ENCODE measurements around the gene LCE3B. TPM values are rescaled to one million over a fixed set of nuclear protein-coding genes. Genes with fewer than 3 reads are reported as not detected.

The LCE3B gene
- total RNA-seq, 1 donor from 2014 or later: not detected

GRCh38 chr1:152656459-152656858, 42.8 kb downstream of the LCE3B start:
- no peak for TF ChIP-seq CTCF (IDR thresholded peaks at IDR 0.05; ENCODE audit: partially characterized antibody, unreplicated experiment)

GRCh38 chr1:152657677-152658076, 44.1 kb downstream of the LCE3B start:
- Mint-ChIP-seq H3K4me3 (ENCODE audit: unreplicated experiment) (no peak overlapping the region), H3K4me1 (ENCODE audit: low read depth, unreplicated experiment) (no peaks in the 10 kb centered on the region), H3K9me3 (ENCODE audit: unreplicated experiment) (peaks cover 2% of the 10 kb centered on the region), H3K27me3 (ENCODE audit: unreplicated experiment) (peaks cover 3% of the 10 kb centered on the region), H3K36me3 (ENCODE audit: unreplicated experiment) (no peaks in the 10 kb centered on the region), H3K27ac (ENCODE audit: unreplicated experiment) (no peak overlapping the region)
- no peak for TF ChIP-seq CTCF (IDR thresholded peaks at IDR 0.05; ENCODE audit: partially characterized antibody, unreplicated experiment)
- DNase-seq: no peak

More at GRCh38 chr1:152656459-152656858, 42.8 kb downstream of the LCE3B start:
- H3K27me3 Mint-ChIP-seq (ENCODE audit: unreplicated experiment): peaks cover 3% of the 10 kb centered on the region
- no peak for DNase-seq
- H3K27ac Mint-ChIP-seq (ENCODE audit: unreplicated experiment): no peak overlapping the region
- no peaks in the 10 kb centered on the region for H3K4me1 Mint-ChIP-seq (ENCODE audit: low read depth, unreplicated experiment)
- peaks cover 2% of the 10 kb centered on the region for H3K9me3 Mint-ChIP-seq (ENCODE audit: unreplicated experiment)
- no peak overlapping the region for H3K4me3 Mint-ChIP-seq (ENCODE audit: unreplicated experiment)
- no peaks in the 10 kb centered on the region for H3K36me3 Mint-ChIP-seq (ENCODE audit: unreplicated experiment)

GRCh38 chr1:152658649-152659048, 45.0 kb downstream of the LCE3B start:
- peaks cover 2% of the 10 kb centered on the region for H3K9me3 Mint-ChIP-seq (ENCODE audit: unreplicated experiment)

GRCh38 chr1:152663098-152663497, 49.5 kb downstream of the LCE3B start, which contains the start of gene LCE2D:
Gene LCE2D, plus strand, starts transcription at chr1:152663380. Its CDS starts 726 bp downstream, at chr1:152664106.
- Mint-ChIP-seq H3K4me1 (ENCODE audit: low read depth, unreplicated experiment) (no peaks in the 10 kb centered on the region), H3K4me3 (ENCODE audit: unreplicated experiment) (no peak within 1 kb of the TSS), H3K27me3 (ENCODE audit: unreplicated experiment) (peaks cover 8% of the 10 kb centered on the region), H3K9me3 (ENCODE audit: unreplicated experiment) (peaks cover 2% of the 10 kb centered on the region), H3K36me3 (ENCODE audit: unreplicated experiment) (no peaks in the 10 kb centered on the region), H3K27ac (ENCODE audit: unreplicated experiment) (no peak within 1 kb of the TSS)
- TF ChIP-seq CTCF (IDR thresholded peaks at IDR 0.05; ENCODE audit: partially characterized antibody, unreplicated experiment): no peak
- no peak for DNase-seq

More at GRCh38 chr1:152658649-152659048, 45.0 kb downstream of the LCE3B start:
- no peak for DNase-seq
- peaks cover 3% of the 10 kb centered on the region for H3K27me3 Mint-ChIP-seq (ENCODE audit: unreplicated experiment)
- no peak overlapping the region for H3K27ac Mint-ChIP-seq (ENCODE audit: unreplicated experiment)
- no peak for TF ChIP-seq CTCF (IDR thresholded peaks at IDR 0.05; ENCODE audit: partially characterized antibody, unreplicated experiment)
- no peak overlapping the region for H3K4me3 Mint-ChIP-seq (ENCODE audit: unreplicated experiment)
- no peaks in the 10 kb centered on the region for H3K4me1 Mint-ChIP-seq (ENCODE audit: low read depth, unreplicated experiment)
- no peaks in the 10 kb centered on the region for H3K36me3 Mint-ChIP-seq (ENCODE audit: unreplicated experiment)

Other genes with a start within 250 kb of the LCE3B start
- gene CRNN, start 199.5 kb upstream of the LCE3B start, total RNA-seq (ENCODE audit: unreplicated experiment): not detected
- gene LCE5A, start 103.0 kb upstream of the LCE3B start, total RNA-seq (ENCODE audit: unreplicated experiment): not detected
- not detected for gene CRCT1, start 99.3 kb upstream of the LCE3B start, total RNA-seq (ENCODE audit: unreplicated experiment)
- not detected for gene LCE3E, start 47.0 kb upstream of the LCE3B start, total RNA-seq (ENCODE audit: unreplicated experiment)
- gene LCE3D, start 33.3 kb upstream of the LCE3B start, total RNA-seq (ENCODE audit: unreplicated experiment): not detected
- not detected for gene LCE3C, start 13.6 kb upstream of the LCE3B start, total RNA-seq (ENCODE audit: unreplicated experiment)
- gene LCE3A, start 9.3 kb downstream of the LCE3B start, total RNA-seq (ENCODE audit: unreplicated experiment): not detected
- not detected for gene LCE2D, start 49.6 kb downstream of the LCE3B start, total RNA-seq (ENCODE audit: unreplicated experiment)
- not detected for gene LCE2C, start 61.5 kb downstream of the LCE3B start, total RNA-seq (ENCODE audit: unreplicated experiment)
- not detected for gene LCE2B, start 72.3 kb downstream of the LCE3B start, total RNA-seq (ENCODE audit: unreplicated experiment)
- not detected for gene LCE2A, start 84.5 kb downstream of the LCE3B start, total RNA-seq (ENCODE audit: unreplicated experiment)
- not detected for gene LCE4A, start 94.3 kb downstream of the LCE3B start, total RNA-seq (ENCODE audit: unreplicated experiment)
- not detected for gene KPRP, start 144.2 kb downstream of the LCE3B start, total RNA-seq (ENCODE audit: unreplicated experiment)
- not detected for gene LCE1F, start 161.3 kb downstream of the LCE3B start, total RNA-seq (ENCODE audit: unreplicated experiment)
- gene LCE1E, start 172.4 kb downstream of the LCE3B start, total RNA-seq (ENCODE audit: unreplicated experiment): not detected
- not detected for gene LCE1D, start 182.9 kb downstream of the LCE3B start, total RNA-seq (ENCODE audit: unreplicated experiment)
- gene LCE1C, start 192.8 kb downstream of the LCE3B start, total RNA-seq (ENCODE audit: unreplicated experiment): not detected
- gene LCE1B, start 198.2 kb downstream of the LCE3B start, total RNA-seq (ENCODE audit: unreplicated experiment): not detected
- gene LCE1A, start 213.7 kb downstream of the LCE3B start, total RNA-seq (ENCODE audit: unreplicated experiment): not detected
- gene LCE6A, start 229.0 kb downstream of the LCE3B start, total RNA-seq (ENCODE audit: unreplicated experiment): not detected
- gene LCE7A, start 246.2 kb downstream of the LCE3B start, total RNA-seq (ENCODE audit: unreplicated experiment): not detected